WTC11 (cell line): ENCODE results near the gene PHTF2.

Experiments used
- CBFB ChIP-seq: sonication (generic); formaldehyde crosslinking; IDR thresholded peaks from 2 replicates; pipeline ENCODE4 v1.8.1; 2022; ENCODE audit warnings: mild to moderate bottlenecking, low read depth, missing genetic modification reagents
- CREB1 ChIP-seq: sonication (generic); formaldehyde crosslinking; IDR thresholded peaks from 2 replicates; pipeline ENCODE4 v1.8.0; 2023; ENCODE audit warnings: mild to moderate bottlenecking, missing genetic modification reagents
- GTF2I ChIP-seq: fragments of 250-450 bp; sonication (Bioruptor Pico); conservative IDR thresholded peaks from 2 replicates; pipeline ENCODE4 v1.4.0; 2021; ENCODE audit warnings: mild to moderate bottlenecking
- NR2C2 ChIP-seq: sonication (generic); formaldehyde crosslinking; IDR thresholded peaks from 2 replicates; pipeline ENCODE4 v1.8.0; 2022; ENCODE audit warnings: mild to moderate bottlenecking, missing genetic modification reagents
- OVOL2 ChIP-seq: fragments of 250-450 bp; sonication (Bioruptor Pico); IDR thresholded peaks from 2 replicates; pipeline ENCODE4 v1.9.0; 2021; ENCODE audit warnings: mild to moderate bottlenecking, borderline replicate concordance
- SP1 ChIP-seq: sonication (generic); formaldehyde crosslinking; conservative IDR thresholded peaks from 2 replicates; pipeline ENCODE4 v1.8.1; 2022; ENCODE audit warnings: missing genetic modification reagents
- ZBTB21 ChIP-seq: sonication (generic); formaldehyde crosslinking; IDR thresholded peaks from 2 replicates; pipeline ENCODE4 v1.8.1; 2023; ENCODE audit warnings: mild to moderate bottlenecking, missing genetic modification reagents, borderline replicate concordance
- TF ChIP-seq, protein P1 (sequence below): sonication (generic); formaldehyde crosslinking; IDR thresholded peaks from 2 replicates; pipeline ENCODE4 v1.8.1; 2022; ENCODE audit warnings: low read depth, mild to moderate bottlenecking, moderate library complexity, missing genetic modification reagents, borderline replicate concordance
- TF ChIP-seq, protein P2 (sequence below): fragments of 200-600 bp; IDR thresholded peaks from 2 replicates; pipeline ENCODE4 v1.8.0; 2022; ENCODE audit warnings: antibody characterized with exemption
- TF ChIP-seq, protein P3 (sequence below): sonication (generic); formaldehyde crosslinking; IDR thresholded peaks from 2 replicates; pipeline ENCODE4 v1.8.1; 2022; ENCODE audit warnings: missing genetic modification reagents, borderline replicate concordance
- TF ChIP-seq, protein P4 (sequence below): sonication (generic); formaldehyde crosslinking; IDR thresholded peaks from 2 replicates; pipeline ENCODE4 v1.8.1; 2023; ENCODE audit warnings: mild to moderate bottlenecking, missing genetic modification reagents, moderate library complexity
- TF ChIP-seq, protein P5 (sequence below): fragments of 250-450 bp; sonication (Bioruptor Pico); IDR thresholded peaks from 2 replicates; pipeline ENCODE4 v1.8.0; 2021; ENCODE audit warnings: mild to moderate bottlenecking
- TF ChIP-seq, protein P6 (sequence below): sonication (generic); formaldehyde crosslinking; IDR thresholded peaks from 2 replicates; pipeline ENCODE4 v1.8.0; 2022; ENCODE audit warnings: mild to moderate bottlenecking, missing genetic modification reagents

DNA sequence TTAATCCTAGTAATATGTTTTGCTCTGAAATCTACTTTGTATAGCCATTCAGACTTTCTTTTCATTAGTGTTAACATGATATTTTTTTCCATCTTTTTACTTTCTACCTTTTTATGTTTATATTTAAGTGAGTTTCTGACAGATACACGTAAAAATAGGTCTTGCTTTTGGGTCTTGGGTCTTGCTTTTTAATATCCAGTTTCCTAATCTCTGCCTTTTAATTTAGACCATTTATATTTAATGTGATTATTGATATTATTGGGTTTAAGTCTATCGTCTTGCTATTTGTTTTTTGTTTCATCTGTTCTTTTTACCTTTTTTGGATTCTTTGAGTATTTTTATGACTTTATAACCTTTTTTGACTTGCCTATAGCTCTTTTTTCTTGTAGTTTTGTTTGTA, 7.9 kb downstream of the PHTF2 start:
- TF ChIP-seq, protein P1, sequence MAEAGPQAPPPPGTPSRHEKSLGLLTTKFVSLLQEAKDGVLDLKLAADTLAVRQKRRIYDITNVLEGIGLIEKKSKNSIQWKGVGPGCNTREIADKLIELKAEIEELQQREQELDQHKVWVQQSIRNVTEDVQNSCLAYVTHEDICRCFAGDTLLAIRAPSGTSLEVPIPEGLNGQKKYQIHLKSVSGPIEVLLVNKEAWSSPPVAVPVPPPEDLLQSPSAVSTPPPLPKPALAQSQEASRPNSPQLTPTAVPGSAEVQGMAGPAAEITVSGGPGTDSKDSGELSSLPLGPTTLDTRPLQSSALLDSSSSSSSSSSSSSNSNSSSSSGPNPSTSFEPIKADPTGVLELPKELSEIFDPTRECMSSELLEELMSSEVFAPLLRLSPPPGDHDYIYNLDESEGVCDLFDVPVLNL (CRISPR knock-in tag), result no peak
- TF ChIP-seq, protein P2, sequence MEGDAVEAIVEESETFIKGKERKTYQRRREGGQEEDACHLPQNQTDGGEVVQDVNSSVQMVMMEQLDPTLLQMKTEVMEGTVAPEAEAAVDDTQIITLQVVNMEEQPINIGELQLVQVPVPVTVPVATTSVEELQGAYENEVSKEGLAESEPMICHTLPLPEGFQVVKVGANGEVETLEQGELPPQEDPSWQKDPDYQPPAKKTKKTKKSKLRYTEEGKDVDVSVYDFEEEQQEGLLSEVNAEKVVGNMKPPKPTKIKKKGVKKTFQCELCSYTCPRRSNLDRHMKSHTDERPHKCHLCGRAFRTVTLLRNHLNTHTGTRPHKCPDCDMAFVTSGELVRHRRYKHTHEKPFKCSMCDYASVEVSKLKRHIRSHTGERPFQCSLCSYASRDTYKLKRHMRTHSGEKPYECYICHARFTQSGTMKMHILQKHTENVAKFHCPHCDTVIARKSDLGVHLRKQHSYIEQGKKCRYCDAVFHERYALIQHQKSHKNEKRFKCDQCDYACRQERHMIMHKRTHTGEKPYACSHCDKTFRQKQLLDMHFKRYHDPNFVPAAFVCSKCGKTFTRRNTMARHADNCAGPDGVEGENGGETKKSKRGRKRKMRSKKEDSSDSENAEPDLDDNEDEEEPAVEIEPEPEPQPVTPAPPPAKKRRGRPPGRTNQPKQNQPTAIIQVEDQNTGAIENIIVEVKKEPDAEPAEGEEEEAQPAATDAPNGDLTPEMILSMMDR, result no peak
- TF ChIP-seq CBFB (no peak), NR2C2 (no peak), OVOL2 (no peak), GTF2I (CRISPR knock-in tag) (no peak), SP1 (no peak), CREB1 (CRISPR knock-in tag) (no peak), ZBTB21 (CRISPR knock-in tag) (no peak)
- TF ChIP-seq, protein P3, sequence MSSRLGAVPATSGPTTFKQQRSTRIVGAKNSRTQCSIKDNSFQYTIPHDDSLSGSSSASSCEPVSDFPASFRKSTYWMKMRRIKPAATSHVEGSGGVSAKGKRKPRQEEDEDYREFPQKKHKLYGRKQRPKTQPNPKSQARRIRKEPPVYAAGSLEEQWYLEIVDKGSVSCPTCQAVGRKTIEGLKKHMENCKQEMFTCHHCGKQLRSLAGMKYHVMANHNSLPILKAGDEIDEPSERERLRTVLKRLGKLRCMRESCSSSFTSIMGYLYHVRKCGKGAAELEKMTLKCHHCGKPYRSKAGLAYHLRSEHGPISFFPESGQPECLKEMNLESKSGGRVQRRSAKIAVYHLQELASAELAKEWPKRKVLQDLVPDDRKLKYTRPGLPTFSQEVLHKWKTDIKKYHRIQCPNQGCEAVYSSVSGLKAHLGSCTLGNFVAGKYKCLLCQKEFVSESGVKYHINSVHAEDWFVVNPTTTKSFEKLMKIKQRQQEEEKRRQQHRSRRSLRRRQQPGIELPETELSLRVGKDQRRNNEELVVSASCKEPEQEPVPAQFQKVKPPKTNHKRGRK, result no peak
- TF ChIP-seq, protein P4, sequence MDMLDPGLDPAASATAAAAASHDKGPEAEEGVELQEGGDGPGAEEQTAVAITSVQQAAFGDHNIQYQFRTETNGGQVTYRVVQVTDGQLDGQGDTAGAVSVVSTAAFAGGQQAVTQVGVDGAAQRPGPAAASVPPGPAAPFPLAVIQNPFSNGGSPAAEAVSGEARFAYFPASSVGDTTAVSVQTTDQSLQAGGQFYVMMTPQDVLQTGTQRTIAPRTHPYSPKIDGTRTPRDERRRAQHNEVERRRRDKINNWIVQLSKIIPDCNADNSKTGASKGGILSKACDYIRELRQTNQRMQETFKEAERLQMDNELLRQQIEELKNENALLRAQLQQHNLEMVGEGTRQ (CRISPR knock-in tag), result no peak
- TF ChIP-seq, protein P5, sequence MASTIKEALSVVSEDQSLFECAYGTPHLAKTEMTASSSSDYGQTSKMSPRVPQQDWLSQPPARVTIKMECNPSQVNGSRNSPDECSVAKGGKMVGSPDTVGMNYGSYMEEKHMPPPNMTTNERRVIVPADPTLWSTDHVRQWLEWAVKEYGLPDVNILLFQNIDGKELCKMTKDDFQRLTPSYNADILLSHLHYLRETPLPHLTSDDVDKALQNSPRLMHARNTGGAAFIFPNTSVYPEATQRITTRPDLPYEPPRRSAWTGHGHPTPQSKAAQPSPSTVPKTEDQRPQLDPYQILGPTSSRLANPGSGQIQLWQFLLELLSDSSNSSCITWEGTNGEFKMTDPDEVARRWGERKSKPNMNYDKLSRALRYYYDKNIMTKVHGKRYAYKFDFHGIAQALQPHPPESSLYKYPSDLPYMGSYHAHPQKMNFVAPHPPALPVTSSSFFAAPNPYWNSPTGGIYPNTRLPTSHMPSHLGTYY (CRISPR knock-in tag), result no peak
- TF ChIP-seq, protein P6, sequence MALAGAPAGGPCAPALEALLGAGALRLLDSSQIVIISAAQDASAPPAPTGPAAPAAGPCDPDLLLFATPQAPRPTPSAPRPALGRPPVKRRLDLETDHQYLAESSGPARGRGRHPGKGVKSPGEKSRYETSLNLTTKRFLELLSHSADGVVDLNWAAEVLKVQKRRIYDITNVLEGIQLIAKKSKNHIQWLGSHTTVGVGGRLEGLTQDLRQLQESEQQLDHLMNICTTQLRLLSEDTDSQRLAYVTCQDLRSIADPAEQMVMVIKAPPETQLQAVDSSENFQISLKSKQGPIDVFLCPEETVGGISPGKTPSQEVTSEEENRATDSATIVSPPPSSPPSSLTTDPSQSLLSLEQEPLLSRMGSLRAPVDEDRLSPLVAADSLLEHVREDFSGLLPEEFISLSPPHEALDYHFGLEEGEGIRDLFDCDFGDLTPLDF (CRISPR knock-in tag), result no peak
